D721Med (cell line): Measurements from ENCODE around the gene DNM2.
"Not testable (repeated sequence)": the region's sequence is repeated elsewhere in the genome, so short reads cannot be mapped to it uniquely, and the experiment has no call there.

Source experiments
- DNase-seq: peaks from one replicate; pipeline ENCODE4 v3.0.0; 2011; ENCODE audit warnings: low spot score; ENCODE audit not compliant: insufficient read length
- FAIRE-seq: peaks from 2 replicates; lab custom pipeline; 2011; peaks lifted over from hg19 to GRCh38; lab: Jason Lieb, UNC
- CTCF ChIP-seq: IDR thresholded peaks from 2 replicates; pipeline ENCODE4 v1.5.1; 2012; ENCODE audit warnings: mild to moderate bottlenecking, control low read depth; ENCODE audit not compliant: insufficient read depth; ENCODE audit errors: missing control alignments

The DNM2 gene

DNA sequence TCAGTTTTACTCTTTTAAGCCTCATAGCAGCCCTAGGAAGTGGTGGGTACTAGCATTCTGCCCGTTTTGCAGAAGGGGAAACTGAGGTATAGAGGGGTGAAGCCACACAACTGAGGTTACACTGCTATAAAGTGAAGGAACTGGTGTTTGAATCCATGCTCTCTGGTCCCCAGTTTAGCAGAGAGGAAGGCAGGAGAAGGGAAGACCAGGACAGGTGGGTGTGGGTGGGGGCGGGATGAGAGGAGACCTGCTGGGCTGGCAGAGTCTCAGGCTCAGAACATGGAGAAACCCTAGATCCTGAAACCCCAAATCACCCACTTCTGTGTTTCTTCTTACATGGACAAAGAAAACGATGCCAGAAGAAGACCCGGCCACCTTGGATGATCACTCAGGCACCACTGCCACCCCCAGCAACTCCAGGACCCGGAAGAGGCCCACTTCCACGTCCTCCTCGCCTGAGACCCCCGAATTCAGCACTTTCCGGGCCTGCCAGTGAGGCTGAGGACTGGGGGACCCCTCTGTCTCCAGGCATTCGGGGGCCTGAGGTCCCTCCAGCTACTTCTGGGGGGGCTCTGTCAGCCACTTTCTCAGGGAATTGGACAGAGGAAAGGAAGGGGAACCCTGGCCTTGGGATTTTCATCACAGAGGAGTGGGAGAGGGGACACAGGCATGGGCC, 151.1 kb downstream of the DNM2 start:
- DNase-seq (no peak), FAIRE-seq (no peak)
- no peak for TF ChIP-seq CTCF

- not testable (repeated sequence) for FAIRE-seq, DNase-seq
Measured at GRCh38 chr19:10869872-10870311, 152.0 kb downstream of the DNM2 start.

DNA sequence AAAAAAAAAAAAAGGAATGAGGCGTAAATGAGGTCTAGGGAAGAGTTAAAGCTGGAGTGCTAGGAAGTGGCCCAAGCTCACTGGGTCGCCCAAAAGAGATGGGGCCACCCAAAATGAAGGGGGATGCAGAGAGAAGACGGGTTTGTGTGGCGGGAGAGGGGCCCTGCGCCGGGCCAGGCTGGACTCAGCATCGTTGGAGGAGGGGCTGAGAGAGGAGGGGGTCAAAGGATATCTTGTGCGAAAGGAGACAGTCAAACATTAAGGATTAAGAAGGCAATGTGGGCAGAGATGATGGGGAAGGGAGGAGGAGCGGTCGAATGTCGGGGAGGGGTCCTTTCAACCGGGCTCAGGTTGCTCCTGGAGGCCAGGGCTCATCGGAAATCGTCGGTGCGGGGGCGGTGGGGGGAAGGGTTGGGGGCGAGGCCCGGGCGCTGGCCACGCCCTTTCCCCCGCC, 152.6 kb downstream of the DNM2 start:
- DNase-seq (no peak), FAIRE-seq (no peak)
- no peak for TF ChIP-seq CTCF

GRCh38 chr19:10870955-10871603, 153.2 kb downstream of the DNM2 start, which contains the start of gene CARM1:
Gene CARM1 (plus strand): TSS chr19:10871553. CDS start chr19:10871703, 150 bp downstream.
- peak; percentile 84 for TF ChIP-seq CTCF
- FAIRE-seq, result no peak

DNA sequence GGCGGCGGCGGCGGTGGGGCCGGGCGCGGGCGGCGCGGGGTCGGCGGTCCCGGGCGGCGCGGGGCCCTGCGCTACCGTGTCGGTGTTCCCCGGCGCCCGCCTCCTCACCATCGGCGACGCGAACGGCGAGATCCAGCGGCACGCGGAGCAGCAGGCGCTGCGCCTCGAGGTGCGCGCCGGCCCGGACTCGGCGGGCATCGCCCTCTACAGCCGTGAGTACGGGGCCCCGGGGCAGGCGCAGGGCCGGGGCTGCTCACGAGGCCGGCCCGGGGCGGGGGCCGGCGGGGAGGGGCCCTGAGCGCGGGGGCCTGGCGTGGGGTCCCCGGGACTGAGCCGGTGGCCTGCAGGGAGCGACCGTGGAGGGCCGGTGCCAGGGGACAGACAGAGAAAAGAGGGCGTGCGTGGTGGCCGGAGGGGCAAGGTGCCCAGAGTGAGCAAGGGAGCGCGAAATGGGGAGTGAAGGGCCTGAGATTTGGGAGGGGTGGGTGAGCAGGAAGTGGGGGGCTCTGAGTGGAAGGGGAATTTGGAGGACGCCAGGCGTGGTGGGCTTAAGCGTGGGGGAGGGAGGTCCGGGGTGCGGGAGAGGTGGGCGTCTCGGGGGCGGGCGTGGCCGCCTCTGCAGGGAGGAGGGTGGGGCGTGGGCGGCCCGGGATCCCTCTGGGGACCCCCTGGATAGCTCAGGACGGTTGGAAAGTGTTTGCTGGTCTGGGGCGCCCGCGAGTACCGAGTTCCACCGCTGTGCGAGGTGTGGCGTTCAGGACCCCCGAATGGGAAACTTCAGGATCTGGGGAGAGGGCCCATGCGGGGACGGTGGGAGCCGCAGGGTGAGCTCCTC, 154.0 kb downstream of the DNM2 start:
- no peak for FAIRE-seq
- peak; percentile 31 for DNase-seq
- no peak for TF ChIP-seq CTCF

More at GRCh38 chr19:10870955-10871603, 153.2 kb downstream of the DNM2 start, which contains the start of gene CARM1:
- peak; percentile 99 for DNase-seq

DNA sequence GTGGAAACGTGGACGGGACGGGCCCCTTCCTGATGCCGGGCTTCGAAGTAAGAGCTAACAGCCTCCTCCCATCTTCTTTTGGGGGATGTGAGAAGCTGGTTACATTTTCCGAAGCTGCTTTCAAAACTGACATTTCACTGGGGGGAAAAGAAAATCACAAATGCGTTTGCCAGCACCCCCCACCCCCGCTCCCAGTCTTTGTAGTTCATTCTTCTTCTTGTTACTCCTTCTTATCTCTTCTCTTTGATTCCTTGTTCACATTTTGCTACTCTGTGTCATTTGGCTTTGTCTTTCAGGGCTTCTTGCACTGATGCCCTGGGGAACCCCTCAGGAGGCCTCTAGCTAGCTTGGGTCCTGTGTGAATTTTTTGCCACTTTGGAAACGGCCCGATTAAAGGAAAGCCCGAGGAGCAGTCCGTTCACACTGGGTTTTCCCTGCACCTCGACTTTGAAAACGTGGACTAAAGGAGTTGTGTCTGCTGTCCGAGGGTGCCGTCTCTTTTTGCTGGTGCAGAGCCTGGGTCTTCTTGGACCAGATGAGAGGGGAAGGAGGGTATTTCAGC, 154.7 kb downstream of the DNM2 start:
- DNase-seq (no peak), FAIRE-seq (no peak)
- no peak for TF ChIP-seq CTCF

GRCh38 chr19:10874024-10874423, 156.1 kb downstream of the DNM2 start:
- DNase-seq (no peak), FAIRE-seq (no peak)
- TF ChIP-seq CTCF, result no peak
